Measurements from ENCODE around the gene AKAP9.

- TF ChIP-seq IRF2 (CRISPR knock-in tag; IDR thresholded peaks at IDR 0.05) (no peak), TCF7L2 (IDR thresholded peaks at IDR 0.05; ENCODE audit: low read depth, low read length) (no peak), CREB1 (IDR thresholded peaks at IDR 0.05) (no peak), CREB1 (CRISPR knock-in tag; IDR thresholded peaks at IDR 0.05) (no peak), NRF1 (conservative IDR thresholded peaks at IDR 0.05 in 1 of 2, IDR thresholded peaks at IDR 0.05 in 1 of 2) (no peak), LCOR (CRISPR knock-in tag; IDR thresholded peaks at IDR 0.05) (no peak), TAF1 (IDR thresholded peaks at IDR 0.05; ENCODE audit: control insufficient read depth, extremely low read depth, insufficient read depth, low read length, severe bottlenecking) (no peak), ZNF592 (IDR thresholded peaks at IDR 0.05) (no peak)
- TF ChIP-seq, protein P1, sequence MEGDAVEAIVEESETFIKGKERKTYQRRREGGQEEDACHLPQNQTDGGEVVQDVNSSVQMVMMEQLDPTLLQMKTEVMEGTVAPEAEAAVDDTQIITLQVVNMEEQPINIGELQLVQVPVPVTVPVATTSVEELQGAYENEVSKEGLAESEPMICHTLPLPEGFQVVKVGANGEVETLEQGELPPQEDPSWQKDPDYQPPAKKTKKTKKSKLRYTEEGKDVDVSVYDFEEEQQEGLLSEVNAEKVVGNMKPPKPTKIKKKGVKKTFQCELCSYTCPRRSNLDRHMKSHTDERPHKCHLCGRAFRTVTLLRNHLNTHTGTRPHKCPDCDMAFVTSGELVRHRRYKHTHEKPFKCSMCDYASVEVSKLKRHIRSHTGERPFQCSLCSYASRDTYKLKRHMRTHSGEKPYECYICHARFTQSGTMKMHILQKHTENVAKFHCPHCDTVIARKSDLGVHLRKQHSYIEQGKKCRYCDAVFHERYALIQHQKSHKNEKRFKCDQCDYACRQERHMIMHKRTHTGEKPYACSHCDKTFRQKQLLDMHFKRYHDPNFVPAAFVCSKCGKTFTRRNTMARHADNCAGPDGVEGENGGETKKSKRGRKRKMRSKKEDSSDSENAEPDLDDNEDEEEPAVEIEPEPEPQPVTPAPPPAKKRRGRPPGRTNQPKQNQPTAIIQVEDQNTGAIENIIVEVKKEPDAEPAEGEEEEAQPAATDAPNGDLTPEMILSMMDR (IDR thresholded peaks at IDR 0.05 in 2 of 3, conservative IDR thresholded peaks at IDR 0.05 in 1 of 3; ENCODE audit: insufficient read depth in 2 of 3, low read depth in 1 of 3, low read length in 3 of 3), result no peak
- TF ChIP-seq, protein P2, sequence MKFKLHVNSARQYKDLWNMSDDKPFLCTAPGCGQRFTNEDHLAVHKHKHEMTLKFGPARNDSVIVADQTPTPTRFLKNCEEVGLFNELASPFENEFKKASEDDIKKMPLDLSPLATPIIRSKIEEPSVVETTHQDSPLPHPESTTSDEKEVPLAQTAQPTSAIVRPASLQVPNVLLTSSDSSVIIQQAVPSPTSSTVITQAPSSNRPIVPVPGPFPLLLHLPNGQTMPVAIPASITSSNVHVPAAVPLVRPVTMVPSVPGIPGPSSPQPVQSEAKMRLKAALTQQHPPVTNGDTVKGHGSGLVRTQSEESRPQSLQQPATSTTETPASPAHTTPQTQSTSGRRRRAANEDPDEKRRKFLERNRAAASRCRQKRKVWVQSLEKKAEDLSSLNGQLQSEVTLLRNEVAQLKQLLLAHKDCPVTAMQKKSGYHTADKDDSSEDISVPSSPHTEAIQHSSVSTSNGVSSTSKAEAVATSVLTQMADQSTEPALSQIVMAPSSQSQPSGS (CRISPR knock-in tag; IDR thresholded peaks at IDR 0.05), result no peak
- TF ChIP-seq, protein P3, sequence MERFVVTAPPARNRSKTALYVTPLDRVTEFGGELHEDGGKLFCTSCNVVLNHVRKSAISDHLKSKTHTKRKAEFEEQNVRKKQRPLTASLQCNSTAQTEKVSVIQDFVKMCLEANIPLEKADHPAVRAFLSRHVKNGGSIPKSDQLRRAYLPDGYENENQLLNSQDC (CRISPR knock-in tag; IDR thresholded peaks at IDR 0.05), result no peak
Observed at GRCh38 chr7:91918356-91918755, 22.3 kb upstream of the AKAP9 start.
